Neural progenitor cell (in vitro differentiated cells): Measurements from ENCODE around the gene NXNL2. TPM values are rescaled to one million over a fixed set of nuclear protein-coding genes. Genes with fewer than 3 reads are reported as not detected.

ENCODE experiments used
- DNase-seq: peaks from one replicate; pipeline ENCODE4 v3.0.0-alpha.2; 2016; ENCODE audit warnings: low spot score
- H2AFZ ChIP-seq: fragments of 200-600 bp; sonication (generic); replicated peaks from 2 replicates; pipeline ENCODE4 v1.6.1; 2016; ENCODE audit warnings: antibody characterized with exemption
- H3F3A ChIP-seq: fragments of 200-600 bp; sonication (generic); 2 replicates; pipeline ENCODE4 v1.6.1; 2016; ENCODE audit warnings: antibody characterized with exemption, low read depth
- H3K27ac ChIP-seq: fragments of 200-600 bp; sonication (generic); 2 replicates; pipeline ENCODE4 v1.5.1; 2016; ENCODE audit warnings: mild to moderate bottlenecking
- H3K27me3 ChIP-seq: fragments of 200-600 bp; sonication (generic); 2 replicates; pipeline ENCODE4 v1.6.1; 2016; ENCODE audit warnings: mild to moderate bottlenecking, moderate library complexity
- H3K36me3 ChIP-seq: fragments of 200-600 bp; sonication (generic); 2 replicates; pipeline ENCODE4 v1.5.1; 2016
- H3K4me1 ChIP-seq: fragments of 200-600 bp; sonication (generic); 2 replicates; pipeline ENCODE4 v1.6.1; 2016; ENCODE audit warnings: mixed run types
- H3K4me2 ChIP-seq: fragments of 200-600 bp; sonication (generic); 2 replicates; pipeline ENCODE4 v1.6.1; 2016
- H3K4me3 ChIP-seq: fragments of 200-600 bp; sonication (generic); 2 replicates; pipeline ENCODE4 v1.5.1; 2016
- H3K79me2 ChIP-seq: fragments of 200-600 bp; sonication (generic); 2 replicates; pipeline ENCODE4 v1.6.1; 2016; ENCODE audit warnings: low read depth
- H3K9ac ChIP-seq: fragments of 200-600 bp; sonication (generic); 2 replicates; pipeline ENCODE4 v1.6.1; 2016
- H3K9me3 ChIP-seq: fragments of 200-600 bp; sonication (generic); 2 replicates; pipeline ENCODE4 v1.5.1; 2016; ENCODE audit warnings: low read depth
- H4K20me1 ChIP-seq: fragments of 200-600 bp; sonication (generic); 2 replicates; pipeline ENCODE4 v1.6.1; 2016; ENCODE audit warnings: low read depth
- H3K27ac Mint-ChIP-seq: 3 replicates; pipeline ENCODE4 v1.8.0; 2021; ENCODE audit warnings: mixed read lengths
- H3K27me3 Mint-ChIP-seq: 2 replicates; pipeline ENCODE4 v1.8.0; 2022; ENCODE audit warnings: low read depth, mild to moderate bottlenecking, inconsistent platforms, moderate library complexity, mixed read lengths; ENCODE audit not compliant: insufficient read depth
- H3K36me3 Mint-ChIP-seq: 3 replicates; pipeline ENCODE4 v1.8.0; 2021; ENCODE audit warnings: mixed read lengths
- H3K4me1 Mint-ChIP-seq: 3 replicates; pipeline ENCODE4 v1.8.0; 2021; ENCODE audit warnings: mixed read lengths
- H3K4me3 Mint-ChIP-seq: 3 replicates; pipeline ENCODE4 v1.8.0; 2021; ENCODE audit warnings: mild to moderate bottlenecking, moderate library complexity, mixed read lengths
- H3K9me3 Mint-ChIP-seq: 3 replicates; pipeline ENCODE4 v1.8.0; 2020; ENCODE audit warnings: mixed read lengths
- EZH2 ChIP-seq: fragments of 200-600 bp; sonication (generic); IDR thresholded peaks from 2 replicates; pipeline ENCODE4 v1.6.1; 2017; ENCODE audit warnings: antibody characterized with exemption, mild to moderate bottlenecking, moderate library complexity
- EZH2phosphoT487 ChIP-seq: fragments of 200-600 bp; sonication (generic); IDR thresholded peaks from 2 replicates; pipeline ENCODE4 v1.6.1; 2017; ENCODE audit warnings: antibody characterized with exemption
- total RNA-seq: library from RNA; depleted of rRNA; stranded (reverse); fragments of >200 nt; gene quantifications from 2 replicates; pipeline ENCODE4 v1.2.3, GENCODE V29; 2015; ENCODE audit warnings: low replicate concordance
- TF ChIP-seq, protein P1 (sequence below): fragments of 200-600 bp; sonication (generic); IDR thresholded peaks from 2 replicates; pipeline ENCODE4 v1.5.1; 2017; ENCODE audit warnings: antibody characterized with exemption, mild to moderate bottlenecking

The NXNL2 gene
- total RNA-seq, 1 donor from 2014 or later, result 0.32 TPM

DNA sequence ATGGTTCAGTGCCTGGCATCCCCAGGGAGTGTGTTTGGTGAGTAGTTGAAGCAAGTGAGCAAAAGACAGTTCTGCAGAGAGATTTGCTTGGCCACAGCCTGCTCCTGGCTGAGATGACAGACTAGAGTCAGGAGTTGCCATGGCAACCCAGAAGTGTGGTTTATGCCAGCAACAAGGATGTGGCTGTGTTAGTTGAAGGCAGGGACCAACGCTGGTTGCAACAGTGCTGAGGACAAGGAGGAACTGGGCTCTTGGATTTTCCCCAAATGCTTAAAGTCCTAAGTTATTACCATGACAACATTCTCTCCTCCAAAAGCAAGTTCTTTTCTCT is 2.7 kb downstream of the NXNL2 start:
- Mint-ChIP-seq H3K4me3 (peak overlapping the region; percentile 69), H3K27me3 (peaks cover 24% of the 10 kb centered on the region), H3K27ac (no peak overlapping the region), H3K9me3 (peaks cover 5% of the 10 kb centered on the region), H3K4me1 (peaks cover 33% of the 10 kb centered on the region), H3K36me3 (peaks cover 2% of the 10 kb centered on the region)
- Histone ChIP-seq H3K9ac (no peak overlapping the region), H3K4me3 (no peak overlapping the region), H3K9me3 (no peaks in the 10 kb centered on the region), H3F3A (peaks cover 15% of the 10 kb centered on the region), H4K20me1 (no peaks in the 10 kb centered on the region), H3K79me2 (no peaks in the 10 kb centered on the region), H3K27me3 (peaks cover 63% of the 10 kb centered on the region), H3K4me2 (no peak overlapping the region), H3K4me1 (peaks cover 7% of the 10 kb centered on the region), H2AFZ (no peak overlapping the region), H3K36me3 (no peaks in the 10 kb centered on the region), H3K27ac (no peak overlapping the region)
- peak; percentile 57 for DNase-seq
- TF ChIP-seq EZH2phosphoT487 (no peak), EZH2 (no peak)
- TF ChIP-seq, protein P1, sequence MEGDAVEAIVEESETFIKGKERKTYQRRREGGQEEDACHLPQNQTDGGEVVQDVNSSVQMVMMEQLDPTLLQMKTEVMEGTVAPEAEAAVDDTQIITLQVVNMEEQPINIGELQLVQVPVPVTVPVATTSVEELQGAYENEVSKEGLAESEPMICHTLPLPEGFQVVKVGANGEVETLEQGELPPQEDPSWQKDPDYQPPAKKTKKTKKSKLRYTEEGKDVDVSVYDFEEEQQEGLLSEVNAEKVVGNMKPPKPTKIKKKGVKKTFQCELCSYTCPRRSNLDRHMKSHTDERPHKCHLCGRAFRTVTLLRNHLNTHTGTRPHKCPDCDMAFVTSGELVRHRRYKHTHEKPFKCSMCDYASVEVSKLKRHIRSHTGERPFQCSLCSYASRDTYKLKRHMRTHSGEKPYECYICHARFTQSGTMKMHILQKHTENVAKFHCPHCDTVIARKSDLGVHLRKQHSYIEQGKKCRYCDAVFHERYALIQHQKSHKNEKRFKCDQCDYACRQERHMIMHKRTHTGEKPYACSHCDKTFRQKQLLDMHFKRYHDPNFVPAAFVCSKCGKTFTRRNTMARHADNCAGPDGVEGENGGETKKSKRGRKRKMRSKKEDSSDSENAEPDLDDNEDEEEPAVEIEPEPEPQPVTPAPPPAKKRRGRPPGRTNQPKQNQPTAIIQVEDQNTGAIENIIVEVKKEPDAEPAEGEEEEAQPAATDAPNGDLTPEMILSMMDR, result no peak

DNA sequence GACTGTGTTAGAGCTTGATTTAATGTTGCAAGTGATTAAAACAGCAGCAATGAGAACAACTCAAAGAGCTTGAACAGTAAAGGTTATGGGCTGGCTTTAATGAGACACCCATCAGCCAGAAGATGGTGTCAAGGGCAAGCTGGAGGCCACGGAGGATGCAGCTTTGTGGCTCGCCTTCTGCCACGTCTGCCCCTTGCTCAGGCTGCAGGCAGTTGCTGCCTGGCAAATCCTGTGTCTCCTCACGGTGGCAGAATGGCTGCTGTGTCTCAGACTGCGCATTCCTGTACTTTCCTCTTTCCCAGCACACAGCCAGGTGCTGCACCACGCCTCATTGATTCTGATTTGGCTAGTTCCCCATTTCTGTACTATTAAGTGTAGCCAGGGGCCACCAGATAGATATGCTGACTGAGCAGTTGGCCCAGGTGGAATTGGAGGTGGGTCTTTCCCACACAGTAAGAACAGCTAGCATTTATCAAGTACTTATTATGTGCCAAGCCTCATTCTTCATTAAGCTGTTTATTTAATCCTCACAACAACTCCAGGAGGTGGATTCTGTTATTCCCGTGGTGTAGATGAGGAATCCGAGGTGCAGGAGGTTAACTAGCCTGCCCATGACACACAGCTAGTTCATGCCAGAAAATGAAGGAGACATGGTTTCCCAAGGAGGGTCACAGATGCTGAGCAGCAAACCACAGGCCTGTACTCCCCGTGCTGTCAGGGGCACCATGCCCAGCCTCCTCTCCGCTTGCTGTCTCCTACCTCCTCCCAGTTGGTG is 3.5 kb downstream of the NXNL2 start:
- H3K27ac ChIP-seq, result no peak overlapping the region
- H3K36me3 Mint-ChIP-seq, result peaks cover 2% of the 10 kb centered on the region
- no peak for DNase-seq
- no peak overlapping the region for H2AFZ ChIP-seq
- H3K4me3 Mint-ChIP-seq, result no peak overlapping the region
- no peaks in the 10 kb centered on the region for H3K79me2 ChIP-seq
- H3K9me3 Mint-ChIP-seq, result peaks cover 3% of the 10 kb centered on the region
- no peak overlapping the region for H3K4me2 ChIP-seq
- H3F3A ChIP-seq, result peaks cover 7% of the 10 kb centered on the region
- H3K9ac ChIP-seq, result no peak overlapping the region
- H3K36me3 ChIP-seq, result no peaks in the 10 kb centered on the region
- H3K4me3 ChIP-seq, result no peak overlapping the region
- peaks cover 28% of the 10 kb centered on the region for H3K4me1 Mint-ChIP-seq
- peaks cover 17% of the 10 kb centered on the region for H3K27me3 Mint-ChIP-seq
- H3K9me3 ChIP-seq, result no peaks in the 10 kb centered on the region
- H3K27me3 ChIP-seq, result peaks cover 55% of the 10 kb centered on the region
- H4K20me1 ChIP-seq, result no peaks in the 10 kb centered on the region
- H3K27ac Mint-ChIP-seq, result no peak overlapping the region
- TF ChIP-seq EZH2phosphoT487 (no peak), EZH2 (no peak)
- TF ChIP-seq, protein P1, result no peak
- peaks cover 7% of the 10 kb centered on the region for H3K4me1 ChIP-seq

DNA sequence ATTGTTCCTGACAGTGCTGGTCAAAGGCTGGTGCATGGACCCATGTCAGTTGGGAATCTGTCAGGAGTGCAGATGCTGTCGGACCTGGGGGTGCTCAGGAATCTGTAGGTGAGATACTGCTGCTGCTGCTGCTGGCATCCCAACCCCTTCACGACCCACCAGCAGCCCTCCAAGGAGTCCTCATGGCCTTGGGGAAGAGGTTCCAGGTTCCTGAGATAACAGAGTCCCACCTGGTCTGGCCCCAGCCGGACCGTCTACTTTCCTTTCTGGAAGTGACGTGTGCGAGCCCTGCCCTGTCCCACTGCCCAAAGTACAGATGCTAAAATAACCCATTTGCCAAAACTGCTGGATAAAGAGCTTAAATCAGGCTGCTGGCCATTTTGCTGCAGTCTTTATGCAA is 4.3 kb downstream of the NXNL2 start:
- Histone ChIP-seq H3K27ac (no peak overlapping the region), H3K27me3 (peaks cover 47% of the 10 kb centered on the region), H4K20me1 (no peaks in the 10 kb centered on the region), H3K4me3 (no peak overlapping the region), H3F3A (no peaks in the 10 kb centered on the region), H3K4me1 (peaks cover 7% of the 10 kb centered on the region), H3K4me2 (no peak overlapping the region), H3K36me3 (no peaks in the 10 kb centered on the region), H3K79me2 (no peaks in the 10 kb centered on the region), H3K9ac (no peak overlapping the region), H2AFZ (no peak overlapping the region), H3K9me3 (no peaks in the 10 kb centered on the region)
- H3K27ac Mint-ChIP-seq, result no peak overlapping the region
- no peak for DNase-seq
- H3K4me1 Mint-ChIP-seq, result peaks cover 25% of the 10 kb centered on the region
- no peaks in the 10 kb centered on the region for H3K36me3 Mint-ChIP-seq
- no peak overlapping the region for H3K4me3 Mint-ChIP-seq
- no peaks in the 10 kb centered on the region for H3K9me3 Mint-ChIP-seq
- peaks cover 13% of the 10 kb centered on the region for H3K27me3 Mint-ChIP-seq
- no peak for TF ChIP-seq EZH2phosphoT487
- TF ChIP-seq, protein P1, result no peak
- TF ChIP-seq EZH2, result no peak
